Hepatocyte (in vitro differentiated cells): Measurements from ENCODE around the gene CBLB. TPM values are rescaled to one million over a fixed set of nuclear protein-coding genes. Genes with fewer than 3 reads are reported as not detected.

Experiments used
- DNase-seq: peaks from one replicate; pipeline ENCODE4 v3.0.0-alpha.2; 2016; ENCODE audit warnings: low spot score
- H2AFZ ChIP-seq: fragments of 200-600 bp; sonication (generic); 2 replicates; pipeline ENCODE4 v1.6.0; 2016; ENCODE audit warnings: antibody characterized with exemption, mild to moderate bottlenecking
- H3K27ac ChIP-seq: fragments of 200-600 bp; sonication (generic); 2 replicates; pipeline ENCODE4 v1.5.1; 2016; ENCODE audit warnings: mild to moderate bottlenecking
- H3K27me3 ChIP-seq: fragments of 200-600 bp; sonication (generic); 2 replicates; pipeline ENCODE4 v1.6.1; 2016
- H3K36me3 ChIP-seq: fragments of 200-600 bp; sonication (generic); replicated peaks from 2 replicates; pipeline ENCODE4 v1.5.1; 2016; ENCODE audit warnings: low read depth; ENCODE audit not compliant: insufficient read depth
- H3K4me1 ChIP-seq: fragments of 200-600 bp; sonication (generic); 2 replicates; pipeline ENCODE4 v1.5.1; 2016; ENCODE audit warnings: mild to moderate bottlenecking, moderate library complexity; ENCODE audit not compliant: insufficient read depth
- H3K4me2 ChIP-seq: fragments of 200-600 bp; sonication (generic); 2 replicates; pipeline ENCODE4 v1.6.0; 2016
- H3K4me3 ChIP-seq: fragments of 200-600 bp; sonication (generic); 2 replicates; pipeline ENCODE4 v1.5.1; 2016; ENCODE audit warnings: mild to moderate bottlenecking
- H3K79me2 ChIP-seq: fragments of 200-600 bp; sonication (generic); 2 replicates; pipeline ENCODE4 v1.6.0; 2017; ENCODE audit warnings: mild to moderate bottlenecking
- H3K9me2 ChIP-seq: fragments of 200-600 bp; sonication (generic); replicated peaks from 2 replicates; pipeline ENCODE4 v1.6.0; 2017; ENCODE audit warnings: mild to moderate bottlenecking; ENCODE audit not compliant: insufficient read depth
- H3K9me3 ChIP-seq: fragments of 200-600 bp; sonication (generic); 2 replicates; pipeline ENCODE4 v1.5.1; 2016; ENCODE audit warnings: low read depth, mild to moderate bottlenecking
- H4K20me1 ChIP-seq: fragments of 200-600 bp; sonication (generic); 2 replicates; pipeline ENCODE4 v1.6.0; 2016; ENCODE audit warnings: mild to moderate bottlenecking; ENCODE audit not compliant: insufficient read depth, poor library complexity, severe bottlenecking
- CTCF ChIP-seq: fragments of 200-600 bp; sonication (generic); IDR thresholded peaks from 2 replicates; pipeline ENCODE4 v1.5.1; 2016; ENCODE audit warnings: antibody characterized with exemption, mild to moderate bottlenecking; ENCODE audit not compliant: poor library complexity
- EZH2 ChIP-seq: fragments of 200-600 bp; sonication (generic); IDR thresholded peaks from 2 replicates; pipeline ENCODE4 v1.6.1; 2016; ENCODE audit warnings: antibody characterized with exemption, mild to moderate bottlenecking, borderline replicate concordance
- EZH2phosphoT487 ChIP-seq: fragments of 200-600 bp; sonication (generic); IDR thresholded peaks from one replicate; pipeline ENCODE4 v1.6.1; 2018; ENCODE audit warnings: antibody characterized with exemption, mild to moderate bottlenecking, low read depth, moderate library complexity; ENCODE audit not compliant: unreplicated experiment, severe bottlenecking
- WGBS: methylation state at CpG from one replicate; pipeline ENCODE4 v1.1.6; 2016; ENCODE audit warnings: low lambda C conversion rate; ENCODE audit errors: missing lambda C conversion rate; 5-methylcytosine and 5-hydroxymethylcytosine counted together
- polyA plus RNA-seq: library from polyadenylated mRNA; unstranded; fragments of >200 nt; fragmentation: Nextera tagmentation; extraction: Ambion mirVana; gene quantifications from 2 replicates; pipeline ENCODE4 v1.2.1, GENCODE V29; 2016
- total RNA-seq: library from RNA; depleted of rRNA; stranded (reverse); fragments of >200 nt; gene quantifications from 2 replicates; pipeline ENCODE4 v1.2.3, GENCODE V29; 2014

CBLB gene
- total and polyA plus RNA-seq, 2 experiments from 2014 or later = 22.6 to 56.0 TPM

- no peak for DNase-seq
- Histone ChIP-seq H3K27ac (no peak overlapping the region), H2AFZ (no peak overlapping the region), H3K36me3 (no peaks in the 10 kb centered on the region), H3K4me3 (no peak overlapping the region), H3K9me3 (no peaks in the 10 kb centered on the region), H3K4me2 (no peak overlapping the region), H4K20me1 (no peaks in the 10 kb centered on the region), H3K4me1 (peaks cover 7% of the 10 kb centered on the region), H3K79me2 (peaks cover 34% of the 10 kb centered on the region), H3K27me3 (no peaks in the 10 kb centered on the region), H3K9me2 (no peaks in the 10 kb centered on the region)
- WGBS = 96% methylated on average over 9 of the region's 9 CpGs
- TF ChIP-seq EZH2phosphoT487 (no peak), CTCF (no peak)
Observed at GRCh38 chr3:105758451-105758850, 110.4 kb downstream of the CBLB start.

GRCh38 chr3:105755121-105755886 is 113.5 kb downstream of the CBLB start:
- H3K4me3 ChIP-seq = no peak overlapping the region
- no peaks in the 10 kb centered on the region for H3K9me3 ChIP-seq
- no peaks in the 10 kb centered on the region for H3K27me3 ChIP-seq
- H2AFZ ChIP-seq = no peak overlapping the region
- H4K20me1 ChIP-seq = no peaks in the 10 kb centered on the region
- H3K27ac ChIP-seq = no peak overlapping the region
- no peaks in the 10 kb centered on the region for H3K9me2 ChIP-seq
- DNase-seq = no peak
- TF ChIP-seq EZH2 = no peak
- TF ChIP-seq EZH2phosphoT487 = no peak
- TF ChIP-seq CTCF = no peak
- WGBS = 96% methylated on average over 2 of the region's 2 CpGs
- no peak overlapping the region for H3K4me2 ChIP-seq
- H3K4me1 ChIP-seq = peaks cover 9% of the 10 kb centered on the region
- no peaks in the 10 kb centered on the region for H3K36me3 ChIP-seq
- peaks cover 38% of the 10 kb centered on the region for H3K79me2 ChIP-seq

- TF ChIP-seq CTCF (no peak), EZH2phosphoT487 (no peak), EZH2 (no peak)
- Histone ChIP-seq H3K36me3 (no peaks in the 10 kb centered on the region), H2AFZ (no peak overlapping the region), H3K79me2 (peaks cover 21% of the 10 kb centered on the region), H3K27ac (no peak overlapping the region), H3K4me1 (peaks cover 9% of the 10 kb centered on the region), H3K4me2 (no peak overlapping the region), H4K20me1 (no peaks in the 10 kb centered on the region), H3K27me3 (no peaks in the 10 kb centered on the region), H3K9me2 (no peaks in the 10 kb centered on the region), H3K4me3 (no peak overlapping the region), H3K9me3 (no peaks in the 10 kb centered on the region)
- peak; percentile 22 for DNase-seq
- WGBS = 70% methylated on average over 1 of the region's 1 CpG
Observed at GRCh38 chr3:105752791-105753415, 115.9 kb downstream of the CBLB start.
